SH-SY5Y (cell line): ENCODE data around the gene DACH2.

Source experiments
- GATA2 ChIP-seq: IDR thresholded peaks from 2 replicates; pipeline ENCODE4 v1.6.1; 2011; ENCODE audit warnings: mild to moderate bottlenecking, low read depth, low read length
- GATA3 ChIP-seq: IDR thresholded peaks from 2 replicates; pipeline ENCODE4 v1.6.1; 2011; ENCODE audit warnings: low read depth, mild to moderate bottlenecking, low read length, moderate library complexity

DNA sequence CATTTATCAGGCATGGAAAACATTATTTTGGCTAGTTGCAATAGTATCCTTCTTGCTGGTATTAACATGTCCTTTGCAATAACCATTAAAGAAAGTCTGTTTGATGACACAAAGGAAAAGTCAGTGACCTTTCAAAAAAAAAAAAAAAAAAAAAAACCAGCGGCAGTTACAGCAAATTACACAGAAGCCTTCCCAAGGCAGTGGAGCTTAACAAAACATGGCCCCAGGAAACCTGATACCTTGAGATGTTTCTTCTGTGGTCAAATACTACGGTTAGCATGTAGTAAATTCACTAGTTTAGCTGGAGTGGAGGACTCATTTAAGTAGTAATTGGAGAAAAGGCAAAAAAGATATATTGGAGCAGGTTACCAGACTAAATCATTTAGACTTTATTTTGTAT lies 359.1 kb downstream of the DACH2 start:
- TF ChIP-seq GATA2 (no peak), GATA3 (no peak)
